ENCODE results near the gene IL1RAPL1.

Gene IL1RAPL1

DNA sequence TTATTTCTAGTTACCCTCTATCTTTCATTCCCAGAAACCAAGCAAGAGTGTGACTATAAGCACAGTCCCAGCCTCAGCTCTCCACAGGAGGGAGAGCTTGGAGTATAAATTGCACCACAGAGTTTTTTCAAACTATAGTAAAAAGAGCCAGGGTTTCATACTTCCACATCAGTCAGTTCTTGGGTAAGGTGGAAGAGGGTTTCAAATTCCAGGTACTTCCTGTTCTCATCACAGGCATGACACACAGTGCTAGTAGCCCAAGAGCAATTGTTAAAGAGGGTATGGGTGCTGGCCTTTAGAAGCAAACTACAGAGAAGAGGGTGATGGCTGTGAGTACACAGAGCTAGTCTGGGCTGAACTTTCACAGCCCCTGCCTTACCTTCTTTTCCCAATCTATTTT, 5.7 kb upstream of the IL1RAPL1 start:
- Histone ChIP-seq H3K27me3 (replicated peaks in 2 of 5; ENCODE audit: control insufficient read depth in 4 of 5, insufficient read depth in 5 of 5, low read length in 4 of 5) (peaks cover 0 to 21% (median 9%) of the 10 kb centered on the region in 5 experiments), H3K27ac (ENCODE audit: insufficient read depth in 1 of 2, low read depth in 1 of 2, low read length in 2 of 2, poor library complexity in 1 of 2, severe bottlenecking in 2 of 2) (no peak overlapping the region), H3K4me1 (ENCODE audit: control extremely low read depth in 1 of 4, control insufficient read depth in 4 of 4, insufficient read depth in 4 of 4, low read length in 3 of 4) (no peaks in the 10 kb centered on the region), H3K36me3 (ENCODE audit: control insufficient read depth in 4 of 4, insufficient read depth in 4 of 4, low read length in 3 of 4) (no peaks in the 10 kb centered on the region), H3K9me3 (ENCODE audit: control extremely low read depth in 1 of 5, control insufficient read depth in 4 of 5, insufficient read depth in 2 of 5, low read depth in 1 of 5, low read length in 4 of 5) (no peaks in the 10 kb centered on the region), H3K4me3 (ENCODE audit: control insufficient read depth in 1 of 7, extremely low read depth in 1 of 7, insufficient read depth in 4 of 7, low read depth in 2 of 7, low read length in 6 of 7) (no peak overlapping the region)
- POLR2A ChIA-PET, result no interaction called here
- CTCF ChIA-PET, result no interaction called here
- no peak for DNase-seq

GRCh38 chrX:28582511-28582910, 4.7 kb upstream of the IL1RAPL1 start:
- no peaks in the 10 kb centered on the region for H3K36me3 ChIP-seq (ENCODE audit: control insufficient read depth in 4 of 4, insufficient read depth in 4 of 4, low read length in 3 of 4)
- 100% methylated on average over 1 of the region's 4 CpGs for WGBS (ENCODE audit: insufficient coverage)
- POLR2A ChIA-PET, result no interaction called here
- H3K9me3 ChIP-seq (ENCODE audit: control extremely low read depth in 1 of 5, control insufficient read depth in 4 of 5, insufficient read depth in 2 of 5, low read depth in 1 of 5, low read length in 4 of 5), result no peaks in the 10 kb centered on the region
- H3K27ac ChIP-seq (ENCODE audit: insufficient read depth in 1 of 2, low read depth in 1 of 2, low read length in 2 of 2, poor library complexity in 1 of 2, severe bottlenecking in 2 of 2), result no peak overlapping the region
- DNase-seq, result no peak
- CTCF ChIA-PET, result no interaction called here
- H3K4me1 ChIP-seq (ENCODE audit: control extremely low read depth in 1 of 4, control insufficient read depth in 4 of 4, insufficient read depth in 4 of 4, low read length in 3 of 4), result no peaks in the 10 kb centered on the region
- H3K4me3 ChIP-seq (ENCODE audit: control insufficient read depth in 1 of 7, extremely low read depth in 1 of 7, insufficient read depth in 4 of 7, low read depth in 2 of 7, low read length in 6 of 7), result no peak overlapping the region
- H3K27me3 ChIP-seq (replicated peaks in 2 of 5; ENCODE audit: control insufficient read depth in 4 of 5, insufficient read depth in 5 of 5, low read length in 4 of 5), result peaks cover 0 to 26% (median 9%) of the 10 kb centered on the region in 5 experiments

DNA sequence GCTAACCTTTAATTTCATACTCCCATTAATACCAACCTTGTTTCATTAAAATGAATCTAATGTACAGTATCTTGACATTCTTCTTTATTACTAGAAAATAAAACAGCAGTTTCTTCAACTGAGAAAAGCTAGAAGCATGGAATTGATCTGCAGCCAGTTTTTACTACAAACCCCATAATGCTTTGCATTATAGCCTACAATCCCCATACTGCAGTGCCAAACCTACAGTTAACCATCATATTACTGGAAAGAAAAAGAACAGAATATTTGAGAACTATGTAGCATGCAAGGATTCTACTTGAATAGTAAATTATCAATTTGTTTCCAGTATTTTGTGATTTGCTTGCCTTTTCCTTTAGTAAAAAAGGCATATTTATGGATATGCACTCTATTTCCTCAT, 3.2 kb upstream of the IL1RAPL1 start:
- Histone ChIP-seq H3K4me3 (ENCODE audit: control insufficient read depth in 1 of 7, extremely low read depth in 1 of 7, insufficient read depth in 4 of 7, low read depth in 2 of 7, low read length in 6 of 7) (no peak overlapping the region), H3K36me3 (ENCODE audit: control insufficient read depth in 4 of 4, insufficient read depth in 4 of 4, low read length in 3 of 4) (no peaks in the 10 kb centered on the region), H3K4me1 (ENCODE audit: control extremely low read depth in 1 of 4, control insufficient read depth in 4 of 4, insufficient read depth in 4 of 4, low read length in 3 of 4) (no peaks in the 10 kb centered on the region), H3K9me3 (ENCODE audit: control extremely low read depth in 1 of 5, control insufficient read depth in 4 of 5, insufficient read depth in 2 of 5, low read depth in 1 of 5, low read length in 4 of 5) (no peaks in the 10 kb centered on the region), H3K27ac (ENCODE audit: insufficient read depth in 1 of 2, low read depth in 1 of 2, low read length in 2 of 2, poor library complexity in 1 of 2, severe bottlenecking in 2 of 2) (no peak overlapping the region), H3K27me3 (replicated peaks in 2 of 5; ENCODE audit: control insufficient read depth in 4 of 5, insufficient read depth in 5 of 5, low read length in 4 of 5) (peaks cover 0 to 33% (median 12%) of the 10 kb centered on the region in 5 experiments)
- DNase-seq, result no peak
- ChIA-PET CTCF (no interaction called here), POLR2A (no interaction called here)

DNA sequence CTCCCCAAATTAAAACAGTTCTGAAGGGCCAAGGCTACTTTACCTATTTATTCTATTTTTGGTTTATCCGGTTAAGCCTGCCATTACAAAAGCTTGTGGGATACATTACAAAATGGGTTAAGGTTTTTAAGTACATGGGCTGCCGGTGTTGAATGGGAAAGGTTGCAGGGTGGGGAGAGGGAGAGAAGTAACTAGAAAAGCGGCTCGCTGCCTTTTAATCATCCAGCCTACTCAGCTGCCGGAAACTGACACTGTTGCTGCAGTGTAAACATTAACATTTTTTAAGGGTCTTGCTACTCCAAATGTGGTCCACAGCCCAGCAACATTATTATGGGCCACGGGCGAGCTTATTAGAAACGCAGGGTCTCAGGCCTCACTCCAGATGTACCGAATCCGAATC, 1.5 kb upstream of the IL1RAPL1 start:
- 29% methylated on average over 6 of the region's 10 CpGs for WGBS (ENCODE audit: insufficient coverage)
- Histone ChIP-seq H3K4me1 (ENCODE audit: control extremely low read depth in 1 of 4, control insufficient read depth in 4 of 4, insufficient read depth in 4 of 4, low read length in 3 of 4) (no peaks in the 10 kb centered on the region), H3K27ac (ENCODE audit: insufficient read depth in 1 of 2, low read depth in 1 of 2, low read length in 2 of 2, poor library complexity in 1 of 2, severe bottlenecking in 2 of 2) (no peak overlapping the region), H3K4me3 (ENCODE audit: control insufficient read depth in 1 of 7, extremely low read depth in 1 of 7, insufficient read depth in 4 of 7, low read depth in 2 of 7, low read length in 6 of 7) (peak overlapping the region in 2 of 7 experiments; percentile 37 to 63), H3K9me3 (ENCODE audit: control extremely low read depth in 1 of 5, control insufficient read depth in 4 of 5, insufficient read depth in 2 of 5, low read depth in 1 of 5, low read length in 4 of 5) (no peaks in the 10 kb centered on the region), H3K36me3 (ENCODE audit: control insufficient read depth in 4 of 4, insufficient read depth in 4 of 4, low read length in 3 of 4) (no peaks in the 10 kb centered on the region), H3K27me3 (replicated peaks in 2 of 5; ENCODE audit: control insufficient read depth in 4 of 5, insufficient read depth in 5 of 5, low read length in 4 of 5) (peaks cover 0 to 40% (median 12%) of the 10 kb centered on the region in 5 experiments)
- ChIA-PET POLR2A (no interaction called here), CTCF (interaction anchor here (0.6 kb wide), 1 partner anchor 1046 kb away, joined by 3 read pairs; no protein-coding TSS in a partner anchor)
- no peak for DNase-seq

- ChIA-PET CTCF (no interaction called here), POLR2A (no interaction called here)
- Histone ChIP-seq H3K4me1 (ENCODE audit: control extremely low read depth in 1 of 4, control insufficient read depth in 4 of 4, insufficient read depth in 4 of 4, low read length in 3 of 4) (no peaks in the 10 kb centered on the region), H3K9me3 (ENCODE audit: control extremely low read depth in 1 of 5, control insufficient read depth in 4 of 5, insufficient read depth in 2 of 5, low read depth in 1 of 5, low read length in 4 of 5) (no peaks in the 10 kb centered on the region), H3K27ac (ENCODE audit: insufficient read depth in 1 of 2, low read depth in 1 of 2, low read length in 2 of 2, poor library complexity in 1 of 2, severe bottlenecking in 2 of 2) (no peak overlapping the region), H3K36me3 (ENCODE audit: control insufficient read depth in 4 of 4, insufficient read depth in 4 of 4, low read length in 3 of 4) (no peaks in the 10 kb centered on the region), H3K27me3 (replicated peaks in 2 of 5; ENCODE audit: control insufficient read depth in 4 of 5, insufficient read depth in 5 of 5, low read length in 4 of 5) (peaks cover 0 to 40% (median 12%) of the 10 kb centered on the region in 5 experiments), H3K4me3 (ENCODE audit: control insufficient read depth in 1 of 7, extremely low read depth in 1 of 7, insufficient read depth in 4 of 7, low read depth in 2 of 7, low read length in 6 of 7) (peak overlapping the region in 2 of 7 experiments; percentile 37 to 63)
- WGBS (ENCODE audit: insufficient coverage), result 17% methylated on average over 4 of the region's 9 CpGs
- peak in 1 of 3 donors; percentile 2 for DNase-seq
Measured at GRCh38 chrX:28586286-28586685, 960 bp upstream of the IL1RAPL1 start.

- Histone ChIP-seq H3K4me3 (ENCODE audit: control insufficient read depth in 1 of 7, extremely low read depth in 1 of 7, insufficient read depth in 4 of 7, low read depth in 2 of 7, low read length in 6 of 7) (no peak overlapping the region), H3K9me3 (ENCODE audit: control extremely low read depth in 1 of 5, control insufficient read depth in 4 of 5, insufficient read depth in 2 of 5, low read depth in 1 of 5, low read length in 4 of 5) (no peaks in the 10 kb centered on the region), H3K4me1 (ENCODE audit: control extremely low read depth in 1 of 4, control insufficient read depth in 4 of 4, insufficient read depth in 4 of 4, low read length in 3 of 4) (no peaks in the 10 kb centered on the region), H3K36me3 (ENCODE audit: control insufficient read depth in 4 of 4, insufficient read depth in 4 of 4, low read length in 3 of 4) (no peaks in the 10 kb centered on the region), H3K27me3 (replicated peaks in 2 of 5; ENCODE audit: control insufficient read depth in 4 of 5, insufficient read depth in 5 of 5, low read length in 4 of 5) (peaks cover 0 to 40% (median 12%) of the 10 kb centered on the region in 5 experiments), H3K27ac (ENCODE audit: insufficient read depth in 1 of 2, low read depth in 1 of 2, low read length in 2 of 2, poor library complexity in 1 of 2, severe bottlenecking in 2 of 2) (no peak overlapping the region)
- DNase-seq, result no peak
- WGBS (ENCODE audit: insufficient coverage), result 56% methylated on average over 5 of the region's 5 CpGs
- ChIA-PET CTCF (no interaction called here), POLR2A (no interaction called here)
Measured at GRCh38 chrX:28589046-28589445, 1.8 kb downstream of the IL1RAPL1 start.

DNA sequence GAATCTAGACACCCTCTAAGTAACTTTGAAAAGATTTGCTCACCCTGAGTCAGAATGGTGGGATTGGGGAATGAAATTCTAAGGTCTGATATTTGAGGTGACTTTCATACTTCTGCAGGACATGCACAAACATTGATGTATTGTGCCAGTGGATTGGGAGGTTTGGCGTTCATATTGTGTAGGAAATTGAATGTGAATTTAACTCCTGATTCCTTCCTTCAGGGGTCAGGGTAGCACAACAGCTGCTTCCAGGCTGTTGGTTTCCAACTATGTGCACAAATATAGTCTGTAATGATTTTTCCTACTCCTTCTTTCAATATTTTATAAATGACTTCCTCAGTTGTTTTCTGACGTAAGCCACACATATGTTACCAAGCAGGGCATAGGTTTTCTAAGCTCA, 3.1 kb downstream of the IL1RAPL1 start:
- DNase-seq, result no peak
- ChIA-PET POLR2A (no interaction called here), CTCF (no interaction called here)
- no peaks in the 10 kb centered on the region for H3K4me1 ChIP-seq (ENCODE audit: control extremely low read depth in 1 of 4, control insufficient read depth in 4 of 4, insufficient read depth in 4 of 4, low read length in 3 of 4)
- peaks cover 0 to 31% (median 6%) of the 10 kb centered on the region in 5 experiments for H3K27me3 ChIP-seq (replicated peaks in 2 of 5; ENCODE audit: control insufficient read depth in 4 of 5, insufficient read depth in 5 of 5, low read length in 4 of 5)
- H3K4me3 ChIP-seq (ENCODE audit: control insufficient read depth in 1 of 7, extremely low read depth in 1 of 7, insufficient read depth in 4 of 7, low read depth in 2 of 7, low read length in 6 of 7), result no peak overlapping the region
- no peak overlapping the region for H3K27ac ChIP-seq (ENCODE audit: insufficient read depth in 1 of 2, low read depth in 1 of 2, low read length in 2 of 2, poor library complexity in 1 of 2, severe bottlenecking in 2 of 2)
- WGBS (ENCODE audit: insufficient coverage), result no CpG with 5 or more reads among the region's 2 CpGs
- no peaks in the 10 kb centered on the region for H3K9me3 ChIP-seq (ENCODE audit: control extremely low read depth in 1 of 5, control insufficient read depth in 4 of 5, insufficient read depth in 2 of 5, low read depth in 1 of 5, low read length in 4 of 5)
- H3K36me3 ChIP-seq (ENCODE audit: control insufficient read depth in 4 of 4, insufficient read depth in 4 of 4, low read length in 3 of 4), result no peaks in the 10 kb centered on the region
